GM23338 (cell line): Measurements from ENCODE around the gene RIBC2. TPM values are rescaled to one million over a fixed set of nuclear protein-coding genes. Genes with fewer than 3 reads are reported as not detected.

ENCODE experiments used
- ATAC-seq: fragments of 200-7000 bp; cut with Tn5 transposase; 3 replicates; pipeline ENCODE4 v1.9.1; 2020
- DNase-seq: peaks from one replicate; pipeline ENCODE4 v3.0.0-alpha.2; 2015; ENCODE audit warnings: low spot score
- H2AFZ ChIP-seq: fragments of 200-600 bp; sonication (generic); 2 replicates; pipeline ENCODE4 v1.8.0; 2016; ENCODE audit warnings: antibody characterized with exemption, mild to moderate bottlenecking, moderate library complexity
- H3F3A ChIP-seq: fragments of 200-600 bp; sonication (generic); replicated peaks from 2 replicates; pipeline ENCODE4 v1.8.0; 2017; ENCODE audit warnings: antibody characterized with exemption, mixed run types, low read depth
- H3K27ac ChIP-seq: fragments of 200-600 bp; sonication (generic); 2 replicates; pipeline ENCODE4 v1.6.1; 2016; ENCODE audit warnings: low read depth
- H3K27me3 ChIP-seq: fragments of 200-600 bp; sonication (generic); 2 replicates; pipeline ENCODE4 v1.8.0; 2016; ENCODE audit warnings: mild to moderate bottlenecking, mixed run types, moderate library complexity; ENCODE audit not compliant: insufficient read depth
- H3K36me3 ChIP-seq: fragments of 200-600 bp; sonication (generic); 2 replicates; pipeline ENCODE4 v1.8.0; 2016; ENCODE audit warnings: mild to moderate bottlenecking; ENCODE audit not compliant: insufficient read depth
- H3K4me1 ChIP-seq: fragments of 200-600 bp; sonication (generic); 2 replicates; pipeline ENCODE4 v1.8.0; 2016; ENCODE audit warnings: mild to moderate bottlenecking, moderate library complexity; ENCODE audit not compliant: insufficient read depth
- H3K4me2 ChIP-seq: fragments of 200-600 bp; sonication (generic); 2 replicates; pipeline ENCODE4 v1.7.1; 2017; ENCODE audit warnings: mixed run types
- H3K4me3 ChIP-seq: fragments of 200-600 bp; sonication (generic); 2 replicates; pipeline ENCODE4 v1.6.1; 2016; ENCODE audit warnings: mixed run types
- H3K79me2 ChIP-seq: fragments of 200-600 bp; sonication (generic); replicated peaks from 2 replicates; pipeline ENCODE4 v1.8.0; 2017; ENCODE audit warnings: mild to moderate bottlenecking; ENCODE audit not compliant: insufficient read depth
- H3K9me2 ChIP-seq: fragments of 200-600 bp; sonication (generic); 2 replicates; pipeline ENCODE4 v1.8.0; 2017; ENCODE audit not compliant: insufficient read depth
- H4K20me1 ChIP-seq: fragments of 200-600 bp; sonication (generic); replicated peaks from 2 replicates; pipeline ENCODE4 v1.8.0; 2017; ENCODE audit warnings: mild to moderate bottlenecking; ENCODE audit not compliant: insufficient read depth
- H3K27ac Mint-ChIP-seq: 2 replicates; pipeline ENCODE4 v1.8.0; 2020; ENCODE audit warnings: inconsistent platforms, mild to moderate bottlenecking, moderate library complexity, mixed read lengths
- H3K27me3 Mint-ChIP-seq: 3 replicates; pipeline ENCODE4 v1.8.0; 2022; ENCODE audit warnings: low read depth, mild to moderate bottlenecking, moderate library complexity, mixed read lengths, inconsistent platforms; ENCODE audit not compliant: insufficient read depth, poor library complexity
- H3K36me3 Mint-ChIP-seq: 3 replicates; pipeline ENCODE4 v1.8.0; 2021; ENCODE audit warnings: low read depth, mild to moderate bottlenecking, inconsistent platforms, moderate library complexity, mixed read lengths
- H3K4me1 Mint-ChIP-seq: 3 replicates; pipeline ENCODE4 v1.8.0; 2020; ENCODE audit warnings: mild to moderate bottlenecking, inconsistent platforms, mixed read lengths
- H3K4me3 Mint-ChIP-seq: 3 replicates; pipeline ENCODE4 v1.8.0; 2021; ENCODE audit warnings: moderate library complexity, mild to moderate bottlenecking, inconsistent platforms, mixed read lengths
- H3K9me3 Mint-ChIP-seq: 3 replicates; pipeline ENCODE4 v1.8.0; 2020; ENCODE audit warnings: moderate library complexity, mild to moderate bottlenecking, inconsistent platforms, mixed read lengths
- CREB1 ChIP-seq: fragments of 250-450 bp; sonication (Bioruptor Pico); IDR thresholded peaks from 2 replicates; pipeline ENCODE4 v1.5.0; 2020; ENCODE audit warnings: low read depth, mild to moderate bottlenecking, moderate library complexity
- CTCF ChIP-seq, 2 experiments: fragments of 200-600 bp in 1 of 2; sonication (generic) in 1 of 2; conservative IDR thresholded peaks; 2 replicates each; pipeline versions ENCODE4 v1.5.1 to v1.6.1; 2016 to 2017; ENCODE audit warnings: antibody characterized with exemption in 2 of 2, low read depth in 2 of 2, mild to moderate bottlenecking in 2 of 2, moderate library complexity in 1 of 2
- EZH2phosphoT487 ChIP-seq: fragments of 200-600 bp; sonication (generic); IDR thresholded peaks from one replicate; pipeline ENCODE4 v1.8.1; 2018; ENCODE audit warnings: antibody characterized with exemption; ENCODE audit not compliant: unreplicated experiment
- STAT1 ChIP-seq: IDR thresholded peaks from one replicate; pipeline ENCODE4 v1.6.1; 2016; ENCODE audit warnings: antibody characterized with exemption; ENCODE audit not compliant: unreplicated experiment
- ZNF114 ChIP-seq: fragments of 250-450 bp; sonication (Bioruptor Pico); IDR thresholded peaks from 2 replicates; pipeline ENCODE4 v1.5.0; 2020; ENCODE audit warnings: mild to moderate bottlenecking, moderate library complexity
- ZNF331 ChIP-seq: fragments of 250-450 bp; sonication (Bioruptor Pico); IDR thresholded peaks from 2 replicates; pipeline ENCODE4 v1.5.0; 2020; ENCODE audit warnings: low read depth, mild to moderate bottlenecking, moderate library complexity
- polyA plus RNA-seq: library from polyadenylated mRNA; unstranded; fragments of >200 nt; fragmentation: Nextera tagmentation; extraction: Ambion mirVana; gene quantifications from 2 replicates; pipeline ENCODE4 v1.2.1, GENCODE V29; 2016
- total RNA-seq: library from RNA; depleted of rRNA; stranded (reverse); fragments of >200 nt; shearing (Covaris generic); gene quantifications from 2 replicates; pipeline ENCODE4 v1.2.3, GENCODE V29; 2014

RIBC2 gene
- total and polyA plus RNA-seq, 2 experiments from 2014 or later = 2.2 to 2.8 TPM

DNA sequence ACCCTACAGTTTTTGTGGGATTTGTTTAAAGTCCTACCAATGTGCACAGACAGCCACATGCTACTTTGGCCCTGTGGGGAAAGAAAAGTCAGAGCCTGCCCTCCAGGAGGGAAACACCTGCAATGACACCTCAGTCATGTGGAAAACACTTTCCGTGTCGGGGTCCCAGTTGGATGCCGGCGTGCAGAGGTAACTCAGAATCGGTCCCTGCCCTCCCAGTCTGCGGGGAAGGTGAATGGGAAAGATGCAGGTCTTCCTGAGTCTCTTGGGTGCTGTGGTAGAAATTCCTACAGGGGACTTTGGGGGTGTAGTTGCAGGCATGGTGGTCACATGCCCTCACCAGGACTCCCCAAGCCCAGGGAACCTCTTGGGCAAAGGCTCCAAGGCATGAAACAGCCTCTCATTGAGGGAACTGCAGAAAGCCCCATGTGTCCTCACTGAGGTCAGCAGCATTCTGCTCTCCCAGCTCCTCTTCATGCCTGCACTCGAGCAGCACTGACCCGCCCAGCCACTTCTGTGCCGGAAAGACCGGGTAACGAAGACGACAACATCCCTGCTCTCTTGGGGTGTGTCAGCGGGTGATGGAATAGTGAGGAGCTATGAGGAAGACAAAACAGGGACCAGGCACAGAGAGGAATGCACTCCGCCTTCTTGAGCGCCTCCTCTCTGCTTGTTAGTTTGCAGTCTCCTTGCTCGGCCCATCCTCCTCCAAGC is 4.7 kb downstream of the RIBC2 start:
- Histone ChIP-seq H2AFZ (no peak overlapping the region), H4K20me1 (no peaks in the 10 kb centered on the region), H3K4me3 (no peak overlapping the region), H3K4me1 (no peaks in the 10 kb centered on the region), H3F3A (no peaks in the 10 kb centered on the region), H3K9me2 (no peaks in the 10 kb centered on the region), H3K27me3 (peaks cover 17% of the 10 kb centered on the region), H3K4me2 (no peak overlapping the region), H3K27ac (no peak overlapping the region), H3K79me2 (no peaks in the 10 kb centered on the region), H3K36me3 (no peaks in the 10 kb centered on the region)
- TF ChIP-seq CTCF (conservative IDR thresholded peaks at IDR 0.05; ENCODE audit: low read depth in 2 of 2) (no peak), CREB1 (CRISPR knock-in tag) (no peak), EZH2phosphoT487 (no peak), ZNF331 (CRISPR knock-in tag) (no peak), ZNF114 (CRISPR knock-in tag) (no peak), STAT1 (no peak)
- peaks cover 4% of the 10 kb centered on the region; the same call in 2 of the 3 replicates for H3K4me1 Mint-ChIP-seq
- peaks cover 7% of the 10 kb centered on the region; the same call in 2 of the 3 replicates for H3K9me3 Mint-ChIP-seq
- no peak overlapping the region for H3K27ac Mint-ChIP-seq
- DNase-seq (no peak), ATAC-seq (no peak)
- no peak overlapping the region for H3K4me3 Mint-ChIP-seq
- H3K27me3 Mint-ChIP-seq = peaks cover 21% of the 10 kb centered on the region
- H3K36me3 Mint-ChIP-seq = peaks cover 14% of the 10 kb centered on the region

DNA sequence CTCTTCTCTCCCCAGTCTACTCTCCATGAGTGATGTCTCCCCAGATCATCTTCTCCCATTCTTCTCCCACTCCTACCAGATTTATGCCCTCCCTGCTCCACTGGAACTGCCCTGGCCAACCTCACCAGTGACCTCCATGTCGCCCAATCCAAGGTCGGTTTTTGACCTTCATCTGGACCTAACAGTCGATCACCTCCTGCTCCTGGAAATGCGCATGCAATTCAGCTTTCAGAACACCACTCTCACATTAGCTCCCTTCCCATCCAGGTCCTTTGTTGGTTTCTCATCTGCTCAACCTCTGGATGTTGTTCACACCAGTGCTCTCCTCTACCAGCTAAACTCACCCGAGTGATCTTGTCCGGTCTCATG is 5.3 kb downstream of the RIBC2 start:
- peaks cover 2% of the 10 kb centered on the region; the same call in 1 of the 3 replicates for H3K9me3 Mint-ChIP-seq
- H3K9me2 ChIP-seq = no peaks in the 10 kb centered on the region
- no peaks in the 10 kb centered on the region for H3K79me2 ChIP-seq
- no peaks in the 10 kb centered on the region for H3K4me1 ChIP-seq
- peaks cover 14% of the 10 kb centered on the region for H3K36me3 Mint-ChIP-seq
- no peak overlapping the region for H3K27ac ChIP-seq
- H4K20me1 ChIP-seq = no peaks in the 10 kb centered on the region
- peaks cover 6% of the 10 kb centered on the region; the same call in 2 of the 3 replicates for H3K4me1 Mint-ChIP-seq
- no peaks in the 10 kb centered on the region for H3K36me3 ChIP-seq
- H3K4me2 ChIP-seq = no peak overlapping the region
- DNase-seq (no peak), ATAC-seq (no peak)
- H3K27me3 ChIP-seq = peaks cover 14% of the 10 kb centered on the region
- no peak overlapping the region for H3K27ac Mint-ChIP-seq
- TF ChIP-seq CTCF (conservative IDR thresholded peaks at IDR 0.05; ENCODE audit: low read depth in 2 of 2) = no peak
- no peak overlapping the region for H3K4me3 Mint-ChIP-seq
- peaks cover 18% of the 10 kb centered on the region for H3K27me3 Mint-ChIP-seq
- no peak overlapping the region for H2AFZ ChIP-seq
- no peak overlapping the region for H3K4me3 ChIP-seq
- no peaks in the 10 kb centered on the region for H3F3A ChIP-seq
